NCI-H2107 treated with DMSO at 0.1 percent for 48 hours (cell line): Measurements from ENCODE around the gene IMPG2.

Experiments used
- DNase-seq: peaks from one replicate; lab custom pipeline; 2025; ENCODE audit not compliant: unreplicated experiment; lab: John Stamatoyannopoulos, UW

IMPG2 gene

DNA sequence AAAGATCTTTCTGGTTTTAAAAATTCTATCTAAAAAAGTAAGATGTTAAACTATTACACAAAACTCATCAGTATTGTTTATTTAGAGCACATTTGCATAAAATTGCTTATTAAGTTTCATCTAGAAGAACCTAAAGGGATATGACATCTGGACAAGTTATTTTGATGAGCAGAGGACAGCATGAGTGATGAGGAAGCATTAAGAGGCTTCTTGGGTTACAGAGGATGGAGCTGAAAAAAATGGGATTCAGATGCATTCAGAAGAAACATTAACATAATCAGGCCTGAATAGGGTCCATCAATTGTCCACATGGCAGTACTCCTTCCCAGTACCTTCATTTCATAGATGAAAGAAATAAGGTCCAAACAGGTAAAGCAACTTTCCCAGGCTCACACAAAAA is 41.6 kb downstream of the IMPG2 start:
- DNase-seq, result no peak

DNA sequence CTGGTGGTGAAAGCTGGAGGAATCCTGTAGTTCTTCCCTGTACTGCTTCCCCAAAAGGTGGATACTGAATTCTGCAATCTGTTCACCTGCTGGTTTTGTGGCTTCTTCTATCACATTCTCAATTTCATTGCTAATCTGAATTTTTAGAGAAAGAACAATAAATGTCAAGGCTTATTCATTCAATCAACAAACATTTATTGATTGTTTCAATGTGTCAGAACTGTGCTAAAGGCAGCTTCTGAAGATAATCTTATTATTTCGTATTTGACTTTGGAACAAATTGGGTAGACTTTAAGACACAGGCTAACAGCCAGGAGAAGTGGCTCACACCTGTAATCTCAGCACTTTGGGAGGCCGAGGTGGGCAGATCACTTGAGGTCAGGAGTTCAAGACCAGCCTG is 46.8 kb downstream of the IMPG2 start:
- no peak for DNase-seq

DNA sequence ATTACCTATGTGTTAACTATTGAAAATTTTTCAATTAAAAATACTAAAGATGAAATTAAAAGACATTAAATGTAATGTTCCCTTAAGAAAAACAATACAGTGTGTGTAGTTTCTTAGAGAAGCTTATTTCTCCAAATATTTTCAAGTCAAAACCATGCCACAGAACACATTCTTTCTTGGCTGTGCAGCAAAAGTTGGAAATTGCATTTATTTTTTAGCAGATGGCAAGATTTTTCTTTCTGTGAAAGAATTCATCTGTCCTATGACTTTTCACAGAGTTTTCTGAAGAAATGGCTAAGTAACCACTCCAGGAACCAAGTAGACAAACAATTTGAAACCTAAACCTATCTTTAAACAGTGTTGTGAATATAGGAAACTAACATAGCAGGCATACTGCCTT is 47.2 kb downstream of the IMPG2 start:
- DNase-seq, result no peak

DNA sequence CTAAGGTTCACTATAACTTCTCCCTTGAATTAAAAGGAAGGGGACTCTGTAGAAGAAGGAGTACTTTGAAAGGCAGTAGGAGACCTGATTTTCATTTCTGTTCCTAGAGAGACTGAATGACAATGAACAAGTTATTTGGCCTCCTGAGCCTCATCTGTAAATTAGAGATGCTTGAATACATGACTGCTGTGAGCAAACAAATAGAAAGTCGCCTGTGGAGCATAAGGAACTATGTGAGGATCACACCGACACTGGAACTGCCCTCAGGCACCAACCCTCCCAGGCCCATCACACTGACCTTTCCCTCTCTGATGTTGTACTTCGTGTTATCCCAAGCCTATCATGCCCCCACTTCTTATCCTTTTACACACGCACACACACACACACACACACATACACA is 48.6 kb downstream of the IMPG2 start:
- no peak for DNase-seq

DNA sequence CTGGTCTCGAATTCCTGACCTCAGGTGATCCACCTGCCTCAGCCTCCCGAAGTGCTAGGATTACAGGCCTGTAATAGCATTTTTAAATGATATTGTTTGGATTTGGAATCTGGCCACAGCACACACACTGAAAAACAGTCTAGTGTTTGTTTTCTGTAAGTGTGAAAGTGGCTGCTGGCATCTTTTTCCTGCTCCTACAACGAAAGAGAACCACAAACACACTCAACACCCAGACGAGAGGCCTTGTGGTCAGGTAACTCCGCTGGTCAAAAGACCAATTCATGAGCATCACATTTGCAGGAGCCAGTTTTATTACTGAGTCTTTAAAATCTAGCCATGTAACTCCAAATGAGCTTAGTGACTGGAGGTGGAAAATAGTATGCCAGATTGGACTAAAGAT is 50.2 kb downstream of the IMPG2 start:
- DNase-seq, result peak; percentile 50

DNA sequence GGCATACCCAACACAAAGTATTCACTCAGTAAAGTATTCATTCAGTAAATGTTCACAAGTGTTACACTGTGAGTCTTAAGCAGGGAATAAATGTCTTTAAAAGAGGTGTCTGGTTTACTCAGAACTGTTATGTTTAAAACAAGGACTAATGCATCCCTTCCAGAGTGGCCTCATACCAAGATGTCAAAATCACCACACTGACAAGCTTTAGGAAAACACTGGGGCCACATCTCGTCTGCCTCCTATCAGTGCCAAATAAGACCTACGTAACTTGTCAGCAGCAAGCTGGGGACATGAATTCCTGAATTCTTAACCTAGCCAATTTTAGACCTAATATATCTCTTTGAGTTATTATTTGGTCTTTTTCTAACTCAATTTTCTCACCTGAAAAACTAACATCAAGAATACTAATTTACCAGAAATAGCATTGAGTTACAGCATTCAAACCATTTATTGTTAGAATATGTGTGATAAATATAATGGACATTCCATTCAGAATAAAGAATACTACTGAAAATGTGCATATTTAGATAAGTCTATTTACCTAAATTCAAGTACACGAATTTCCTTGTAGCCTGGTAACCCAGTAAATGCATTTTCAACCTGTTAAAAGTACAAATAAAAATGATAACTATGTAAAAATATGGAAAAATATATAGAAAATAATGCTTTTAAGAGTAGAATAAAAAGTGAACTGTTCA is 51.3 kb downstream of the IMPG2 start:
- DNase-seq, result no peak

DNA sequence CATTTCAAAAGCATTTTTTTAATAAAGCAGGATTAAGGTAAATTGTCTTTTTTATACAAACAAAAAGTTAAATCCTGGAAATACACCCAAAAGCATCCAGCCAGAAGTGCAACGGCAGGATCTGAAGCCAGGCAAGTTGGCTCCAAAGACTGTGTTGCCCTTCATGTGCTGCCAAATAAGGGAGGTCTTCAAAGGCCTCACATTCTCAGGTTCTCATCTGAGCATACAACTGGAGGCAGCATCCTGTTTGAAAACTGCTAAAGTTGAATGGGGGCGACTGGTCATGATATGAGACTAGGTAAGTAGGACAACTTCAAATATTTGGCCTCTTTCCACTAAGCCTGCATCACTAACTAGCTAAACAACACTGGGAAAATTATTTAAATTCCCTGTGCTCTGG is 52.2 kb downstream of the IMPG2 start:
- no peak for DNase-seq

DNA sequence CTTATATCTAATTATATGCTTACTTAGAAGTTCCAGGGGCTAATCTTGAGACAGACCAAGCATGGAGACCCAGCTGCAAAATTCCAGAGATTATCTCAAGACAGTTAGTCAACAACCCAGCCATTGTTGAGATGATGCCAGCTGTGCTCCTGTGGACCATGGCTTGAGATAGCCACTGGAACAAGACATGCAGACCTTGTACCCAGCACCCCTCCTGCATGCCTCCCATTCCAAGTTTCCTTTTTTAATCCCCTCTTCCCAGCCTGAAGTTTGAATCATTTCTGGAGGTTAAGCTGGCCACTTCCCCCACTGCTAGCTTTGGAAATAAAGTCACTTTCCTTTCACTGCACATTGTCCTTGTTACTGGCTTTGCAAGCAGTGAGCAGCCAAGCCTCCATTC is 53.8 kb downstream of the IMPG2 start:
- no peak for DNase-seq

DNA sequence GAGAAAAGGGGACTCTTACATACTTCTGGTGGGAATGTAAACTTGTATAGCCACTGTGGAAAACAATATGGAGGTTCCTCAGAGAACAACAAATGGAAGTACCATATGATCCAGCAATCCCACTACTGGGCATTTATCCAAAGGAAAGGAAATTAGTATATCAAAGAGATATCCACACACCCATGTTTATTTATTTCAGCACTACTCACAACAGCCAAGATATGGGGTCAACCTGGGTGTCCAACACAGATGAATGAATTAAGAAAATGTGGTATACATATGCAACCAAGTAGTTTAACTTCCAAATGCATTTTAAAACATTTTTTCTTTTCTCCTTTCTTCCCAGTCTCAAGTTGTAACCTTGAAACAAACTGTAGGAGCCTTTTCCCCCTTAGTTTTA is 54.3 kb downstream of the IMPG2 start:
- DNase-seq, result no peak

DNA sequence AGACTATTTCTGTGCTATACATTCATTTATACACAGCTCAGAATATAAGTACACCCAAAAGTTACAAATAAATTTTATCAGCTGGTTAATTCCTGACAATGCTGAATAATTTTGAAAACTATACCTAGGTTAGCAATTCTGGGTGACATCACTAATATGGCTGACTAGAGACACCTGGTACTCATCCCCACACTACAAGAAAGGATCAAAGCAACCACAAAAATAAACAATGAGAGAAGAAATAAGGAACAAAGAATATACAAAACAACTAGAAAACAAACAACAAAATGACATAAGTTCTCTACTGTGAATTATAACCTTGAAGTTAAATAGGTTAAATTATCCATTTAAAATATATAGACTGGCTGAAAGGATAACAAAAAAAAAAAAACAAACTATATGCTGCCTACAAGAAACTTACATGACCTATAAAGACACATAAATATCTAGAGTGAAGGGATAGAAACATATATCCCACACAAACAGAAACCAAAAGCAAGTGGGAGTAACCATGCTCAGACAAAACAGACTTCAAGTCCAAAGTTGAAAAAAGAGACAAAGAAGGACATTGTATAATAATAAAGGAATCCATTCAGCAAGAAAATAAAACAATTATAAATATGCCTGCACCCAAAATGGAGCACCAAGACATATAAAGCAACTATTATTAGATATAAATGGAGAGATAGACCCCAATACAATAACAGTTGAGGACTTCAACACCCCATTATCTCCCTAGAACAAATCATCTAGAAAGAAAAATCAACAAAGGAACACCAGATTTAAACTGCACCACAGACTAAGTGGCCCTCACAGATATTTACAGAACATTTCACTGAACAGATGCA is 57.8 kb downstream of the IMPG2 start:
- no peak for DNase-seq

DNA sequence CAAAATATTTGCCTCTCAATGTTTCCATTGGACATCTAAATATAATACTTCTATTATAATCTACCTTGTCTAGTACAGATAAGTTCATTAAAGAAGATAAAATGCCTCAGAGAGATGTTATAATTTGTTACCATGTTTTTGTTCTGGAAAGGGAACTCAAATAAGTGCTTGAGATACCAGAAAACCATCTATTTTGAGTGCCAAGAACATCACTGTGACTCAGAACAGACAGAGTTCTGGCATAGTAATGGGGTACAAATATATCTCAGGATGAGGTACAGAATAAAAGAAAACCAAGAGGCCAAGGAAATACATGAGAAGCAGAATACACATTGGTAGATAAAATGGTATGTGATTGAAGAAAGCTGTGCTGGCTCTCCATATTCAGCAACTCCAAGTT is 58.9 kb downstream of the IMPG2 start:
- no peak for DNase-seq

DNA sequence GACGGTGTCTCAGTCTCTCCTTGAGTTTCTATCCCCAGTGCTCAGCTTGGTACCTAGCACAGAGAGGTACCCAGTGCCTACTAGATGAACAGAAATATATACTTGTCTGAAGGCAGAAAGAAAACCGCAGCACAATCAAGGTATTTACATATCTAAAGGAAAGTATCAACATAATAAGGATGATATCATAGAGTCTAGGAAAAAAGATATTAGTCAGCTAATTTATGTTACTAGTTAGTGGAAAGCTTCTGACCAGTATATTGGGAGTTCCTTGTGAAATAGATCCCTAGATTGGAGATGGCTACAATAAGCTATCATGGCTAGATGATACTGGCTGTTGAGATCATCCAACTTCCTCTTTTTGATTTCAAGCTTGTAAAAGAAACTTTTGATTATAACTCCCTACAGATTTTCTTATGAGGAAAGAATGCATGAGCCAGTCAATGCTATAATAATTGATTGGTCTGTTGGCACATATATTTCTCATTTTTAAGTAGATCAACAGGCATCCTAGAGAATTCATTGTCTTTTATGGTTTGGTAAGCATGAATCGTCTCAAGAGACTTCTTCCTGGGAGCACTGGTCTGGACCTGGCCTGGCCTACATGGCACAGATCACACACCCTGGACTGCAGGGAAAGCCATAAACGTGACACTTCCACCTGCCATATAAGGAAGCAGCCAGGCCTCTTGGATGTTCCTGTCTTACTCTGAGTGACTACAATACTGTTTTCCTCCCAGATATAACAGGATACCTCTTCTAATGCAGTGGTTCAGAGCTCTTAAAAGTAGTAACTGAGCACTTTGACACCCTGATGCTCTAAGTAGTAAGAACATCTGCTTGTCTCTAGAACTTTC is 60.7 kb downstream of the IMPG2 start:
- DNase-seq, result no peak

DNA sequence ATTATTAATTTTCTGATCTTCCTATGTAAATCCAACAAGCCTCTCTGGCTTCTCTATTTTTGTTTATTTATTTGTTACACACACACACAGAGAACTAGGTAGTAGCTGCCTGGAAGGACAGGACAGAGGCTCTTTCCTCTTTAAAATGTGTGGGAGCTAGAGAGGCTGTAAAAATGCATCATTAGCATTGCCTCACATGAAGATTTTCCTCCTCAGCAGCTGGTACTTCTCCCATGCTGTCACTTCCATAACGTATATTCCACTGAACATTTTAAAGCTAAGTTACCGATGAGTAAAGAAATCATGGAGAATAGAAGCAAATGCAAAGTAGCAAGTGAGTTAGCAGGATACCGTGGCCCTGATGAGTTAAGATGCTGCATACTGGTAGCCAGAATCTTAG is 63.9 kb downstream of the IMPG2 start:
- DNase-seq, result no peak

DNA sequence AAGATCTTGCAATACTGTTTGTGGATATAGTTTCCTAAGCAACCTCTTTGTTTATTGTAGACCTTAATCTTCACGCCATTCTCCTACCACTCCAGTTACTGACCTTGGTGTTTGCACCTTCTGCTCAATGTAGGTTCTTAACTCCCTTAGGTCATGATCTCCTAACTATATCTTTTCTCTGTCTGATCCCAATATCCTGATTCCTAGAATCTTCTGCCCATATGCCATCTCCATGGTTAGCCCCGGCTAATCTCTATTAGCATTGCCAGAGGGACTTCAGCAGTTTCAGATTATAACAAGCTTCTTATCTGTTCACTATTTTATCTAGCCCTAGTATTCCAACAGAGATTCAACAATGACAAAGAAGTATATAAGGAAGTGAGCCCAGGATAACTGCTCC is 64.9 kb downstream of the IMPG2 start:
- no peak for DNase-seq

DNA sequence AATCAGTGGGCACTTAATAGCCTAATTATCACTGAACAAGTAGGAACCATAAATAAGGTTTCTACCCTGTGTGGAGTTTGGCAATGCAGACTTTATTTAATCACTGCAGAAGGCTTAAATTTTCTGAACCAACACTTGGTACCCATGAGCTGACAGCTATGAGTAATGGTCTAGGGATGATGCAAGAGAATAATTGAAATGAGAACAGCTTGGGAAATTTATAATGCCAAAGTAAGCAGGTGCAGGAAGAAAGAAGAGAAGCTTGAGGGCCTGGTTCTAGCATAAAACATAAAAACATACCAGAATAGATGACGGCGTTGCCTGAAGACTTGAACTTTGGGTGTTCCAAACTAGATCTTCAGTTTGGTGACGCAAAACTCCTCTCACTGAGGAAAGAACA is 67.0 kb downstream of the IMPG2 start:
- DNase-seq, result no peak

DNA sequence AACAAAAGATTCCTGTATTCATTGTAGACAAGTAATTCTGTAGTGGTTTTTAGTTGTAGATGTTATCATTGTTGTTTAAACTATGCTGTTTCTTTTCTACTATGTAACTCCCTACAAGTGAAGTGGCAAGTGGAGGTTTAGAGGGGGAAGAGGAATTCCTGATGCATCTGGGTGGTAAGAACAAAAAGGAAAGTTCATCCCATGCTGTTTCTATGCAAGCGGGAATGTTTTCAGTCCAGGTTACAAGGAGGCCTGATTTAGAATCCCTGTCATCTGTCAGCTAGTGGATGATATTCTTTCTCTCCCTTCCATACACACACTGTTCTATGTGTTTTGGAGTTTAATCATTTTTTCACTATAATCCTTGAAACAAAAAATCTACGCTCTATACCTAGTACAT is 67.4 kb downstream of the IMPG2 start:
- DNase-seq, result no peak

DNA sequence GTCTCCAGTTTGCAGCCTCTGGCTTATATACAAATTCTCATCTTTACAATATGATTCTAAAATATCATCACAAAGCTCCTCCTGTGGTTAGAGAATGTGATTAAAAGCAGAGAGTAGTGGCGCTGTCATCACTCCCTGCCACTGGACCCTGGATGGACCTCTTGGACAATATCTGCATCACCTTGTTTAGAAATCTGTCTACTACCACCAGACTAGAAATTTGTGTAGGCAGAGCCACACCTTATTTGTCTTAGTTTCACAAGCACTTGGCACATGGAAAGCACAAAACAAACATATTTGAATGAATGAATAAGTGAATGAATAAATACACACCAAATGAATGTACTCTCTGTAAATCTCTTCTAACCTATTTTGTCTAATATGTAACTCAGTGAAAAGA is 68.1 kb downstream of the IMPG2 start:
- no peak for DNase-seq

DNA sequence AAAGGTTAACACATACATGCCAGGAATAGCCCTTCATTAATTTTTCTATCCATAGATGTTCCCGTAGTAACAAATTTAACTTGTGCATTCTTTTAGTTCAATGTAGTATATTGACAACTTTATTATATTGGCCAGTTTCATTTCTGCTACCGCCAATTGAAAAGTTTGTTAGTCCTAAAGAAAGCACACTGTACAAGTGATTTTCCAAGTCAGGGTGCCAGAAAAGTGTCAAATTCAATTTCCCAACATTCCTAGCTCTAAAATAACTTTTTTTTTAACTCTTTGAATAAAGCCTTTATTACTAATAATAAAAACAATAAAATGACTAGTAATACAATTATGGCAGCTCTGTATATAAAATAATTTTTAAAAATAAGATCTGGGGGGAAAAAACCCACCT is 68.9 kb downstream of the IMPG2 start:
- DNase-seq, result no peak

DNA sequence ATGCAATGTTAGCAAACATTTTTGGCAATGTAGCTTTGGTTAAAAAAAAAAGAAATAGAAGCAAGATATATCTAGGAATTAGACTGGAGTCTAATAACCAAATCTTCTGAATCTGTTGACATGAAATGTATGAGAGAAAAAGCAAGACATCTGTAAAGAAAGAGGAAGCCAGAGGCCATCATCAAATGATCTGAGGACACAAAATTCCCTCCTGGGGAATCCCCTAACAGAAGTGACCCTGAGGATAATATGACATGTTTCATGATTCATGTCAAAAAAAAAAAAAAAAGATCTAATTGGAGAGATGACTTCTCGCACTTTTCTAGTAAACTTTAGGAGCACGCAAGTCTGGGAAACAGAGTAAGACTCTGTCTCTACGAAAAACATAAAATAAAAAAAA is 70.9 kb downstream of the IMPG2 start:
- no peak for DNase-seq

DNA sequence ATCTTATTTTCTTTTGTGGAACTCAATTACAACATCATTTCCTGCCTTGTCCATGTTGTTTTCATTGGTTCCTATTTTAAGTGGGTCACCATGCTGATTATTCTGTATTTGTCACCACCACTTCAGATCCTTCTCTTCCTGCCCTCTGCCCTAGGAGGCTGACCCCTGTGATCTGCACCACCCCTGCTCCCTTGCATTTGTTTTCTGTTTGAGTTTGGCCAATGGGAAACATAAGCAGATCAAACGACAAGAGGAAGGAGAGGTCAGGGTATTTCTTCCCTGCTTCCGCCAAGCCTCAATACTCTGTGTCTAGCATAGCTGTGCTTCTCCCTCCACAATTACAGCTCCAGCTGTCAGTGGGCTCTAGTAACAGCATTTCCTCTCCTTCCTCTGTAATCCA is 71.6 kb downstream of the IMPG2 start:
- no peak for DNase-seq

DNA sequence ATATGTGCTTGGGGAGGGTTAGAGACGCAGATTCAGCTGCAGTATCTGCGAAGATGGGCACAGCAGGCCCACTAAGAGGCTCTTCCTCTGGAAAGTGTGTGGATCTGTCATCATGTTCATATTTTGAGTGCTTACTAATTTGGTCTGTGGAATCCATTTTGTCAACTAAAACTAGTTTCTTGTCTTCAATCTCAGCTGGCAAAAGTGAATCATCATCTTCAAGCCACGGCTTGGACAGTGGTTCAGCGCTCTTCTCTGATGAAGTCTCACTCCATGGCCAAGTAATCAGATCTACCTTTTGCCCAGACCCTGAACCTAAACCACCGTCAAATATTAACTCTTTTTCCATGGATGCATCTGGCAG is 76.2 kb downstream of the IMPG2 start:
- no peak for DNase-seq
